Kidney (tissue), 14 donors: ENCODE results near the gene ADAMTS12. TPM values are rescaled to one million over a fixed set of nuclear protein-coding genes. Genes with fewer than 3 reads are reported as not detected.

Experiments used
- DNase-seq, 5 donors: peaks; one replicate each; pipeline ENCODE4 v3.0.0-alpha.2; 2013 to 2020
- FAIRE-seq: peaks from 2 replicates; lab custom pipeline; 2012; peaks lifted over from hg19 to GRCh38; lab: Jason Lieb, UNC
- H3K27ac ChIP-seq, 2 donors: one replicate each; pipeline ENCODE4 v1.7.0; 2013; ENCODE audit warnings: low read depth in 2 of 2, low read length in 2 of 2, inconsistent platforms in 1 of 2
- H3K27me3 ChIP-seq: one replicate; pipeline ENCODE4 v1.7.1; 2013; ENCODE audit warnings: low read length, inconsistent platforms; ENCODE audit not compliant: control insufficient read depth, insufficient read depth
- H3K36me3 ChIP-seq, 3 donors: one replicate each; pipeline versions ENCODE4 v1.7.0 to v1.7.1; 2013; ENCODE audit warnings: low read length in 3 of 3, control low read depth in 1 of 3, inconsistent platforms in 1 of 3; ENCODE audit not compliant: insufficient read depth in 3 of 3, control insufficient read depth in 2 of 3
- H3K4me1 ChIP-seq, 3 donors: one replicate each; pipeline versions ENCODE4 v1.7.0 to v1.7.1; 2013; ENCODE audit warnings: low read length in 3 of 3, inconsistent platforms in 1 of 3, low read depth in 1 of 3; ENCODE audit not compliant: control insufficient read depth in 2 of 3, insufficient read depth in 2 of 3
- H3K4me3 ChIP-seq, 3 donors: one replicate each; pipeline versions ENCODE4 v1.7.0 to v1.8.1; 2013; ENCODE audit warnings: low read length in 3 of 3, control low read depth in 1 of 3, inconsistent platforms in 1 of 3
- H3K9ac ChIP-seq, 3 donors: one replicate each; pipeline versions ENCODE4 v1.7.0 to v1.7.1; 2013; ENCODE audit warnings: low read length in 3 of 3, control low read depth in 1 of 3, inconsistent platforms in 1 of 3
- H3K9me3 ChIP-seq, 3 donors: one replicate each; pipeline versions ENCODE4 v1.7.0 to v1.7.1; 2013; ENCODE audit warnings: low read length in 3 of 3, control low read depth in 1 of 3, inconsistent platforms in 1 of 3; ENCODE audit not compliant: control insufficient read depth in 2 of 3, insufficient read depth in 1 of 3
- CTCF ChIP-seq: IDR thresholded peaks from 3 replicates; pipeline ENCODE4 v1.5.1; 2012; ENCODE audit warnings: mild to moderate bottlenecking, moderate library complexity, borderline replicate concordance; ENCODE audit not compliant: insufficient read depth; ENCODE audit errors: extremely low read depth
- intact Hi-C: fragments of 100-400 bp; cut with DNase I; formaldehyde crosslinking; loops from one replicate; pipeline ENCODE4 v1.11.1; 2022
- polyA plus RNA-seq: library from polyadenylated mRNA; stranded (reverse); fragments of 350-450 nt; fragmentation: Illumina TruSeq; extraction: RNeasy Lipid Tissue Mini Kit (QIAGEN cat#74804); gene quantifications from one replicate; pipeline ENCODE4 v1.2.3, GENCODE V29; 2014; ENCODE audit warnings: low read depth, low replicate concordance; ENCODE audit not compliant: insufficient read depth
- total RNA-seq: library from RNA; stranded (reverse); fragmentation: NEBNext Ultra II Directional; extraction: Animal tissue kit (Norgen Biotek cat#: 25700); gene quantifications from one replicate; pipeline ENCODE4 v1.2.1, GENCODE V29; 2021
- donor health status: control.
- donor health status: control.
- donor health status: control.
- donor health status: control.
- donor health status: control.
- donor health status: DM: yes; HTN: yes; CAD: no.
- donor health status: Normal renal cell carcinoma (clear cell type).

ADAMTS12 gene
- total and polyA plus RNA-seq, 2 donors from 2014 or later = 0.75 to 2.0 TPM

GRCh38 chr5:33762859-33763258 is 128.9 kb downstream of the ADAMTS12 start:
- no peaks in the 10 kb centered on the region for H3K27me3 ChIP-seq
- H3K4me1 ChIP-seq = no peaks in the 10 kb centered on the region
- intact Hi-C loops = no loop called here
- H3K9me3 ChIP-seq = no peaks in the 10 kb centered on the region
- H3K36me3 ChIP-seq = no peaks in the 10 kb centered on the region
- FAIRE-seq (no peak), DNase-seq (no peak)
- no peak for TF ChIP-seq CTCF
- no peak overlapping the region for H3K4me3 ChIP-seq
- no peak overlapping the region for H3K9ac ChIP-seq
- no peak overlapping the region for H3K27ac ChIP-seq

GRCh38 chr5:33761139-33761538 is 130.7 kb downstream of the ADAMTS12 start:
- TF ChIP-seq CTCF = no peak
- no peak for FAIRE-seq
- no peaks in the 10 kb centered on the region for H3K4me1 ChIP-seq
- H3K9ac ChIP-seq = no peak overlapping the region
- H3K4me3 ChIP-seq = no peak overlapping the region
- intact Hi-C loops = no loop called here
- no peaks in the 10 kb centered on the region for H3K27me3 ChIP-seq
- H3K27ac ChIP-seq = no peak overlapping the region
- DNase-seq = peak in 2 of 5 donors; percentile 6 to 26
- no peaks in the 10 kb centered on the region for H3K36me3 ChIP-seq
- no peaks in the 10 kb centered on the region for H3K9me3 ChIP-seq

GRCh38 chr5:33758737-33759136 is 133.1 kb downstream of the ADAMTS12 start:
- no peak for FAIRE-seq
- no peaks in the 10 kb centered on the region for H3K36me3 ChIP-seq
- no peaks in the 10 kb centered on the region for H3K4me1 ChIP-seq
- no peak for DNase-seq
- no peak overlapping the region for H3K27ac ChIP-seq
- intact Hi-C loops = no loop called here
- H3K9me3 ChIP-seq = no peaks in the 10 kb centered on the region
- no peaks in the 10 kb centered on the region for H3K27me3 ChIP-seq
- no peak overlapping the region for H3K4me3 ChIP-seq
- no peak overlapping the region for H3K9ac ChIP-seq
- no peak for TF ChIP-seq CTCF

GRCh38 chr5:33756491-33756890 is 135.3 kb downstream of the ADAMTS12 start:
- Histone ChIP-seq H3K9ac (no peak overlapping the region), H3K27me3 (no peaks in the 10 kb centered on the region), H3K36me3 (no peaks in the 10 kb centered on the region), H3K9me3 (no peaks in the 10 kb centered on the region), H3K4me1 (no peaks in the 10 kb centered on the region), H3K4me3 (no peak overlapping the region), H3K27ac (no peak overlapping the region)
- TF ChIP-seq CTCF = no peak
- FAIRE-seq = no peak
- no peak for DNase-seq
- intact Hi-C loops = no loop called here
